Measurements from ENCODE around the gene DIAPH2.

Gene DIAPH2

DNA sequence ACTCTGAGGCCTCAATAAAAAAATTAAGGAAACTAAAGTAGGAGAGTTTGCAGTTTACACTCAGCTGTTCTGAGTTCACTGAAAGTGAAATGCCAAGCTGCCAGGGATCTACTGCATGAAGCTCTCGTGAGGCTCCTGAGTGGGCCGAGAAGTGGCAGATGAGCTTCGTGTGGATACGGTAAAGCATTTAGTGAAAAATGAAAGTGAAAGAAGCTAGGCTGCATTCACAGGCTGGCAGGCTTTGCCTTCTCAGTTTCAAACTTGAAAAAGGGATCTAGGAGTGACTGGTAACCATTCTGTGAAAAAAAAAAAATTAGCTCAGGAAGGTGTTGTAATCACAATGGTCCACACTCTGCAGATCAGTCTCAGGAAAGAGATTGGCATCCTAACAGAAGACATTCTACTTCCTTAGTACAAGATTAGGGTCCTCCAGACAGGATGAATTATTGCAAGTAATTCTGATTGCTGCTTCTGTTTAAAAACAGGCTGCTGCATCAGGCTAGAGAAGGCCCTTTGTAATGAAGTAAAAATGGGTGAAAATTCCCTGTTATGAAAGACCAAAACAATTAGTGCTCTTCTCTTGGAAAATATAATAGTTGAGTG, 879.0 kb downstream of the DIAPH2 start:
- no peaks in the 10 kb centered on the region for H3K9me3 ChIP-seq (ENCODE audit: control insufficient read depth in 5 of 5, low read length in 5 of 5)
- H3K4me3 ChIP-seq (ENCODE audit: low read depth in 1 of 5, low read length in 5 of 5) = peak overlapping the region; percentile 23 to 68 (median 56)
- peak overlapping the region in 4 of 5 donors; percentile 32 to 62 (median 55) for H3K9ac ChIP-seq (ENCODE audit: low read length in 5 of 5)
- H3K27ac ChIP-seq (ENCODE audit: low read depth, low read length) = no peak overlapping the region
- H3K4me1 ChIP-seq (ENCODE audit: control insufficient read depth in 5 of 5, insufficient read depth in 5 of 5, low read length in 5 of 5) = peaks cover 0 to 16% (median 10%) of the 10 kb centered on the region in 5 donors
- H3K27me3 ChIP-seq (ENCODE audit: control insufficient read depth in 5 of 5, insufficient read depth in 4 of 5, low read length in 5 of 5) = no peaks in the 10 kb centered on the region
- H3K36me3 ChIP-seq (ENCODE audit: control insufficient read depth in 5 of 5, insufficient read depth in 5 of 5, low read length in 5 of 5) = no peaks in the 10 kb centered on the region

GRCh38 chrX:97564496-97564895, 879.9 kb downstream of the DIAPH2 start:
- Histone ChIP-seq H3K27ac (ENCODE audit: low read depth, low read length) (no peak overlapping the region), H3K4me1 (ENCODE audit: control insufficient read depth in 5 of 5, insufficient read depth in 5 of 5, low read length in 5 of 5) (peaks cover 0 to 16% (median 10%) of the 10 kb centered on the region in 5 donors), H3K4me3 (ENCODE audit: low read depth in 1 of 5, low read length in 5 of 5) (no peak overlapping the region), H3K36me3 (ENCODE audit: control insufficient read depth in 5 of 5, insufficient read depth in 5 of 5, low read length in 5 of 5) (no peaks in the 10 kb centered on the region), H3K27me3 (ENCODE audit: control insufficient read depth in 5 of 5, insufficient read depth in 4 of 5, low read length in 5 of 5) (no peaks in the 10 kb centered on the region), H3K9ac (ENCODE audit: low read length in 5 of 5) (no peak overlapping the region), H3K9me3 (ENCODE audit: control insufficient read depth in 5 of 5, low read length in 5 of 5) (no peaks in the 10 kb centered on the region)

DNA sequence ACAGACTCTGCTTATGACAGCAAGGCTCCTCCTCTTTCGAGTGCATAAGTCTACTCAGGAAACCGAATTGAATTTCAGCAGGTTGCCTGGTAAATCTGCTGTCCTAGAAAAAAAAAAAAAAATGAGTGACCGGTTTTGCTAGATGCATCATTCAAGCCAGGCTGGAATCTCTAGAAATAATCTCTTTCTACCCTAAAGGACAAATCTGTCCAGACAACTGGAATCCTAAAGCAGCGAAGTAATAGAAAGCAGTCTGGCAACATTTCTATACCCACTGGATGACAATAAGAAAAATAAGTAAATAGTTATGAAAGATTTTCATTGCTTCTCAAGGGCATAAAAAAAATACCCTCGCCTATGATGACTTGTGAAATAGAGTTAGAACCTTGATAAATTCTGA, 902.5 kb downstream of the DIAPH2 start:
- H3K27ac ChIP-seq (ENCODE audit: low read depth, low read length) = no peak overlapping the region
- H3K9me3 ChIP-seq (ENCODE audit: control insufficient read depth in 5 of 5, low read length in 5 of 5) = no peaks in the 10 kb centered on the region
- H3K27me3 ChIP-seq (ENCODE audit: control insufficient read depth in 5 of 5, insufficient read depth in 4 of 5, low read length in 5 of 5) = no peaks in the 10 kb centered on the region

DNA sequence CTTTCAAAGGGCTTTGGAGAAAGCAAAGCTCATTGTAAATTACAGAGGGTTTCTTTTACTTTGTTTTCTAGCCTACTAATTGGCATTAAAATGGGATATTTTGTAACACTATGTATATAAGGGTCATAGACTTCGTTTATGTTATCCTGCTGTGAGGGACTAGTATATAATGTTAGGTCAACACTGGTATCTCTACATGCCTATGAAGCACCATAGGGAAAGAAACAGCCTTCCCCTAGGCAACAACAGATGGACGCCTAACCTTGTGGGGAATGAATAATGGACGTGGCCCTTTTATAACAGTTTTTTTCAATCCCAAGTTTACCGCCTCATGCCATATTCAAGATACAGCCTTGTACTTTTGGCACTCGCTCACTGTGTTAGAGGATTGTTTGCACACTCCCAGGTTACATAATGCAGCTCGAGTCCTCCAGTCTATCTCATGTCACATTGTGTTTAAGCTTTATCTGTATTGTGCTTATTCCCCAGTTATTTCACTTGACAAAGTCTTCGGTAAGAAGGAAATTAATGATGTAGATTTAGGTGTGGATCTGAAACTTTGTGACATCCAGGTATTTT, 910.1 kb downstream of the DIAPH2 start:
- H3K9me3 ChIP-seq (ENCODE audit: control insufficient read depth in 5 of 5, low read length in 5 of 5) = no peaks in the 10 kb centered on the region
- H3K4me3 ChIP-seq (ENCODE audit: low read depth in 1 of 5, low read length in 5 of 5) = no peak overlapping the region
- H3K27me3 ChIP-seq (ENCODE audit: control insufficient read depth in 5 of 5, insufficient read depth in 4 of 5, low read length in 5 of 5) = peaks cover 0 to 3% (median 0%) of the 10 kb centered on the region in 5 donors
- no peaks in the 10 kb centered on the region for H3K36me3 ChIP-seq (ENCODE audit: control insufficient read depth in 5 of 5, insufficient read depth in 5 of 5, low read length in 5 of 5)
- H3K9ac ChIP-seq (ENCODE audit: low read length in 5 of 5) = no peak overlapping the region
- no peak overlapping the region for H3K27ac ChIP-seq (ENCODE audit: low read depth, low read length)
- H3K4me1 ChIP-seq (ENCODE audit: control insufficient read depth in 5 of 5, insufficient read depth in 5 of 5, low read length in 5 of 5) = no peaks in the 10 kb centered on the region

More for the DNA sequence above, 902.5 kb downstream of the DIAPH2 start:
- H3K4me1 ChIP-seq (ENCODE audit: control insufficient read depth in 5 of 5, insufficient read depth in 5 of 5, low read length in 5 of 5) = no peaks in the 10 kb centered on the region
- no peaks in the 10 kb centered on the region for H3K36me3 ChIP-seq (ENCODE audit: control insufficient read depth in 5 of 5, insufficient read depth in 5 of 5, low read length in 5 of 5)
- no peak overlapping the region for H3K9ac ChIP-seq (ENCODE audit: low read length in 5 of 5)
- no peak overlapping the region for H3K4me3 ChIP-seq (ENCODE audit: low read depth in 1 of 5, low read length in 5 of 5)

GRCh38 chrX:97597954-97598353, 913.3 kb downstream of the DIAPH2 start:
- H3K4me1 ChIP-seq (ENCODE audit: control insufficient read depth in 5 of 5, insufficient read depth in 5 of 5, low read length in 5 of 5) = no peaks in the 10 kb centered on the region
- H3K36me3 ChIP-seq (ENCODE audit: control insufficient read depth in 5 of 5, insufficient read depth in 5 of 5, low read length in 5 of 5) = peaks cover 0 to 4% (median 0%) of the 10 kb centered on the region in 5 donors
- H3K9me3 ChIP-seq (ENCODE audit: control insufficient read depth in 5 of 5, low read length in 5 of 5) = peaks cover 0 to 3% (median 0%) of the 10 kb centered on the region in 5 donors
- H3K27me3 ChIP-seq (ENCODE audit: control insufficient read depth in 5 of 5, insufficient read depth in 4 of 5, low read length in 5 of 5) = peaks cover 0 to 3% (median 0%) of the 10 kb centered on the region in 5 donors
- H3K4me3 ChIP-seq (ENCODE audit: low read depth in 1 of 5, low read length in 5 of 5) = no peak overlapping the region
- H3K9ac ChIP-seq (ENCODE audit: low read length in 5 of 5) = no peak overlapping the region
- no peak overlapping the region for H3K27ac ChIP-seq (ENCODE audit: low read depth, low read length)

DNA sequence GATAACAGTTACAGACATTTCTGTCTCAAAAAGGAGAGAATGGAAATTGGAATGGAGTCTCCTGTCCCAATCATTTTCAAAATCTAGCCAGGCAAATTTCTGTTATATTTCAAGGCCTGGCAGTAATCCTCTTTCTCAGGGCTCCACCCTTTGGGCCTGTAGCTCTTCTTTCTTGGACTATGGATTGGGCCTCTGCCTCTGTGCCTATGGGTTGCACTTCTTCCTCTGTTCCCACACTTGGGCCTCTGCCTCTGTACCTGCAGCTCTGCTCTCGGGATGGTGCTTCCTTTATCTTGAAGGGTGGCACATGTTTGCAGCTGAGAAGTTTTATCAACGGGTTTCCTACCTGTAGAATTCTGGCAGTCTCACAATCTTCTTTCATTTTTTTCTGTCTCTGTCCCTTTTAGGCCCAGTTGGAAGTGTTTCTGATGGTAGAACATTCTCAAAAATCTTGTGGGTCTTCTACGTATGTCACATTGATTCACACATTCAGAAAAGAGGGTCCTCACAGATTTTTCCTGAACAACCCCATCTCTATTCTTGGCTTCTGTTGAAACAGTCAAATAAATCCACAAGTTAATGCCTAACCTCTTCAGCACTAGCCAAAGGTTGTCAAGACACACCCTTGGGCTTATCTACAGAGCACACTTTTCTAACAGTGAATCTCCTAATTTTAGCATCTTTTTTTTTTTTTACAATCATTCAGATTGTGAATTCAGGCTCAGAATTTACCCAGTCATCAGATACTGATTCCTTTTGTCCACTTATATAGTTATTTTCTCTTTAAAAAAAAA, 918.0 kb downstream of the DIAPH2 start:
- no peaks in the 10 kb centered on the region for H3K4me1 ChIP-seq (ENCODE audit: control insufficient read depth in 5 of 5, insufficient read depth in 5 of 5, low read length in 5 of 5)
- no peak overlapping the region for H3K4me3 ChIP-seq (ENCODE audit: low read depth in 1 of 5, low read length in 5 of 5)
- peaks cover 0 to 3% (median 0%) of the 10 kb centered on the region in 5 donors for H3K27me3 ChIP-seq (ENCODE audit: control insufficient read depth in 5 of 5, insufficient read depth in 4 of 5, low read length in 5 of 5)
- peaks cover 0 to 4% (median 0%) of the 10 kb centered on the region in 5 donors for H3K36me3 ChIP-seq (ENCODE audit: control insufficient read depth in 5 of 5, insufficient read depth in 5 of 5, low read length in 5 of 5)
- H3K27ac ChIP-seq (ENCODE audit: low read depth, low read length) = no peak overlapping the region
- H3K9me3 ChIP-seq (ENCODE audit: control insufficient read depth in 5 of 5, low read length in 5 of 5) = peaks cover 0 to 3% (median 0%) of the 10 kb centered on the region in 5 donors
- H3K9ac ChIP-seq (ENCODE audit: low read length in 5 of 5) = no peak overlapping the region

DNA sequence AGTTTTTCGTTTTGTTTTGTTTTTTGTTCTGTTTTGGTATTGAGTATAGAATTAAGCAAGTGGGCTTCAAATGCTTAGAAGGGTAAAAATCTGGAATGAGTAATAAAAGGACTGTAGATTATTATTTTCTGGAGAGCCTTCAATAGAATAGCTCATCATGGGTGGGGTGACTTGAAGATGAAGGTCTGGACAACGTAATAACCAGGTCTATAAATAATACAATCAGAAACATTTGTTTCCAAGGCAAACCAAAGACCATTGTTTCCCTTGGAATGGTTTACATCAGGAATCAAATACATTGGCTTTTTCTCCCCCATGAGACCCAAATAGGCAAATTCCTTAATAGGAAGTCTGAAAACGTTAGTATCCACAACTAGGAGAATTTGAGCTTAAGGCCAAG, 920.6 kb downstream of the DIAPH2 start:
- H3K4me3 ChIP-seq (ENCODE audit: low read depth in 1 of 5, low read length in 5 of 5) = no peak overlapping the region
- peaks cover 0 to 4% (median 0%) of the 10 kb centered on the region in 5 donors for H3K36me3 ChIP-seq (ENCODE audit: control insufficient read depth in 5 of 5, insufficient read depth in 5 of 5, low read length in 5 of 5)
- no peaks in the 10 kb centered on the region for H3K4me1 ChIP-seq (ENCODE audit: control insufficient read depth in 5 of 5, insufficient read depth in 5 of 5, low read length in 5 of 5)

DNA sequence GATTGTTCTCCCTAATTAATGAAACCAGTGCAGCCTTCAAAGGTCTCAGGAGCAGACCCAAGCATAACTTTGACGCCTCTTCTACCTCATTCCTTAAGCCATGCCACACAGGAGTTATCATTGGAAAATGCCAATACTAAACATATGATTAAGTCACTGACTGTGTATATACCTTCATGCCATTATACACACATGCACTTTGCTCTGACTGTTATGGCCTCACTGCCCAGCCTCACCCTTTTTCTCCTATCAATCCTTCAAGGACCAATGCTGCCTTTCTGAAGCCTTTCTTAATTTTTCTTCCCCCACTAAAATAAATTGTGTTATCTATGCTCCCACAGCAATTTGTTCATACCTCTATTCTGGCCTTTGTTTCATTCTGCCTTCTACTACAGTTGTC, 924.7 kb downstream of the DIAPH2 start:
- no peaks in the 10 kb centered on the region for H3K9me3 ChIP-seq (ENCODE audit: control insufficient read depth in 5 of 5, low read length in 5 of 5)
- peaks cover 0 to 3% (median 0%) of the 10 kb centered on the region in 5 donors for H3K27me3 ChIP-seq (ENCODE audit: control insufficient read depth in 5 of 5, insufficient read depth in 4 of 5, low read length in 5 of 5)
- no peaks in the 10 kb centered on the region for H3K4me1 ChIP-seq (ENCODE audit: control insufficient read depth in 5 of 5, insufficient read depth in 5 of 5, low read length in 5 of 5)
- no peak overlapping the region for H3K27ac ChIP-seq (ENCODE audit: low read depth, low read length)
- no peak overlapping the region for H3K4me3 ChIP-seq (ENCODE audit: low read depth in 1 of 5, low read length in 5 of 5)
- no peak overlapping the region for H3K9ac ChIP-seq (ENCODE audit: low read length in 5 of 5)
- H3K36me3 ChIP-seq (ENCODE audit: control insufficient read depth in 5 of 5, insufficient read depth in 5 of 5, low read length in 5 of 5) = no peaks in the 10 kb centered on the region

More for the DNA sequence above, 920.6 kb downstream of the DIAPH2 start:
- Histone ChIP-seq H3K9ac (ENCODE audit: low read length in 5 of 5) (no peak overlapping the region), H3K9me3 (ENCODE audit: control insufficient read depth in 5 of 5, low read length in 5 of 5) (peaks cover 0 to 3% (median 0%) of the 10 kb centered on the region in 5 donors), H3K27me3 (ENCODE audit: control insufficient read depth in 5 of 5, insufficient read depth in 4 of 5, low read length in 5 of 5) (peaks cover 0 to 3% (median 0%) of the 10 kb centered on the region in 5 donors), H3K27ac (ENCODE audit: low read depth, low read length) (no peak overlapping the region)

- no peak overlapping the region for H3K9ac ChIP-seq (ENCODE audit: low read length in 5 of 5)
- no peak overlapping the region for H3K27ac ChIP-seq (ENCODE audit: low read depth, low read length)
- H3K4me1 ChIP-seq (ENCODE audit: control insufficient read depth in 5 of 5, insufficient read depth in 5 of 5, low read length in 5 of 5) = no peaks in the 10 kb centered on the region
- no peaks in the 10 kb centered on the region for H3K36me3 ChIP-seq (ENCODE audit: control insufficient read depth in 5 of 5, insufficient read depth in 5 of 5, low read length in 5 of 5)
- H3K27me3 ChIP-seq (ENCODE audit: control insufficient read depth in 5 of 5, insufficient read depth in 4 of 5, low read length in 5 of 5) = peaks cover 0 to 3% (median 0%) of the 10 kb centered on the region in 5 donors
- no peak overlapping the region for H3K4me3 ChIP-seq (ENCODE audit: low read depth in 1 of 5, low read length in 5 of 5)
- no peaks in the 10 kb centered on the region for H3K9me3 ChIP-seq (ENCODE audit: control insufficient read depth in 5 of 5, low read length in 5 of 5)
Measured at GRCh38 chrX:97609938-97610337, 925.3 kb downstream of the DIAPH2 start.

Measured in subcutaneous abdominal adipose tissue (tissue), 5 donors.